ENCODE data around the gene MAP6D1. TPM values are rescaled to one million over a fixed set of nuclear protein-coding genes. Genes with fewer than 3 reads are reported as not detected.

Gene MAP6D1
- total and polyA plus RNA-seq, 2 donors (not counting 1 experiment from before 2014, with no cell fraction given), result 0.46 to 4.2 TPM

DNA sequence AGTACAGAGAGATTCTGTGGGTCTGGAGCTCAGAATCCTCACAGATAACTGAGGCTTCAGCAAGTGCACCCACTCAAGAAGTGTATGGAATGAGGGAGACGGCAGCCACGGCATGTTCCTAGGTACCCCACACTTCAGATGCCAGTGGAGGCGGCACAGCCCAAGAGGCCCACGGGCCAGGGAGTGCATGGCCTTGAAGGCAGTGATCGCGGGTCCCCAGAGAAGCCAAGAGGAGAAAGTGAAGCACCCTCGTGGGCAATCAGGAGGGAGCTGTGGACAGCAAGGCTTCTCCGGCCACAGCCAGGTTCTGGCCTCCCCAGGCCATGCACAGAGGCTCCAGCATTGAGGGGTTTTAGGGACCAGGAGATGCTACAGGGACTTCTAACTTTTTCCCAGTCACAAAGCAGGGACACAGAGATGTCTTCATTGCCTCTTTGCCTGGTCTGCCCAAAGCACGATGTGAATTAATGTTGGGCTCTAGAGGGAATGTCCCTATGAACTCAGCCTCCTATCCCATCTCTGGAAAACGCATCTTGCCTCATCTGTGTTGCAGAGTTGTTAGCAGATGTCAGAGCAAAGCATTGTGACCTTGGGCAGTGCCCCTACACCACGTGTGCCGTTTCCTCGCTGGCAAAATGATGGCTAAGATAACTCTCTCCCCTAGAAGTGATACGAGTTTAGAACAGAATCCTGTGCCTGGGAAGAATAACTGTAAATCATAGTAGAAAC, 2.6 kb upstream of the MAP6D1 start:
- POLR2A ChIA-PET, result no interaction called here
- no peaks in the 10 kb centered on the region for H3K9me3 Mint-ChIP-seq (ENCODE audit: insufficient read depth)
- no peak overlapping the region for H3K9ac ChIP-seq (ENCODE audit: low read length)
- DNase-seq (no peak), ATAC-seq (ENCODE audit: low read depth) (no peak)
- H3K4me1 Mint-ChIP-seq, result peaks cover 15% of the 10 kb centered on the region
- no peak overlapping the region for H3K4me3 Mint-ChIP-seq
- WGBS (ENCODE audit: insufficient coverage), result 94% methylated on average over 12 of the region's 14 CpGs
- TF ChIP-seq EZH2 (IDR thresholded peaks at IDR 0.05; ENCODE audit: borderline replicate concordance, insufficient read depth, low read depth, low read length, poor library complexity, severe bottlenecking), result no peak
- no peak for TF ChIP-seq CTCF (IDR thresholded peaks at IDR 0.05)
- no peaks in the 10 kb centered on the region for H3K79me2 ChIP-seq (ENCODE audit: control insufficient read depth, insufficient read depth, low read length)
- intact Hi-C loops (cut with micrococcal nuclease), result no loop called here
- no peak overlapping the region for H3K27ac Mint-ChIP-seq
- H3K27ac ChIP-seq (ENCODE audit: low read length in 2 of 2), result no peak overlapping the region
- no peak overlapping the region for H2AFZ ChIP-seq (ENCODE audit: insufficient read depth, low read depth, low read length, poor library complexity, severe bottlenecking)
- no peaks in the 10 kb centered on the region for H3K9me3 ChIP-seq (ENCODE audit: control extremely low read depth in 1 of 3, control insufficient read depth in 2 of 3, insufficient read depth in 1 of 3, low read length in 2 of 3)
- no peak overlapping the region for H3K4me3 ChIP-seq (ENCODE audit: control extremely low read depth in 1 of 5, extremely low read depth in 1 of 5, insufficient read depth in 1 of 5, low read depth in 2 of 5, low read length in 4 of 5)
- CTCF ChIA-PET, result interaction anchor here (2.8 kb wide), 1 partner anchor 57 kb away, joined by 12 read pairs; the partner anchor contains the start of gene PARL
- peaks cover 0 to 26% of the 10 kb centered on the region in 2 experiments for H3K36me3 ChIP-seq (replicated peaks in 1 of 2; ENCODE audit: control extremely low read depth in 1 of 2, control insufficient read depth in 1 of 2, extremely low read depth in 1 of 2, insufficient read depth in 2 of 2, low read length in 1 of 2)
- peaks cover 0 to 6% (median 2%) of the 10 kb centered on the region in 4 experiments for H3K27me3 ChIP-seq (replicated peaks in 1 of 4; ENCODE audit: control extremely low read depth in 1 of 4, control insufficient read depth in 3 of 4, insufficient read depth in 4 of 4, low read length in 3 of 4)
- H3K4me1 ChIP-seq (ENCODE audit: control insufficient read depth in 2 of 2, insufficient read depth in 2 of 2, low read length in 2 of 2), result peaks cover 11 to 14% of the 10 kb centered on the region in 2 donors
- H3K4me2 ChIP-seq (replicated peaks; ENCODE audit: low read depth, low read length, poor library complexity, severe bottlenecking), result no peak overlapping the region
- no peaks in the 10 kb centered on the region for H4K20me1 ChIP-seq (ENCODE audit: control insufficient read depth, insufficient read depth, low read length, poor library complexity, severe bottlenecking)
- peaks cover 4% of the 10 kb centered on the region for H3K27me3 Mint-ChIP-seq
